Left kidney (tissue), 8 donors: Measurements from ENCODE around the gene TICAM1. TPM values are rescaled to one million over a fixed set of nuclear protein-coding genes. Genes with fewer than 3 reads are reported as not detected.
"Not testable (repeated sequence)": the region's sequence is repeated elsewhere in the genome, so short reads cannot be mapped to it uniquely, and the experiment has no call there.

Experiments
- DNase-seq: peaks from one replicate; pipeline ENCODE4 v3.0.0-alpha.2; 2013
- long read RNA-seq, 8 donors: transcript quantifications; one replicate each; lab custom pipeline, GENCODE V29; 2026
- polyA plus RNA-seq: library from polyadenylated mRNA; unstranded; fragments of 120-200 nt; gene quantifications from one replicate; pipeline ENCODE4 v1.2.1, GENCODE V29; 2013; ENCODE audit not compliant: insufficient read length

Gene TICAM1
- polyA plus RNA-seq: 4.5 TPM
- long read RNA-seq, donor 1, partial matches to known transcripts: 0 of 3 reads
- long read RNA-seq, donor 1, other reads (novel, unspliced or antisense): 0 of 3 reads
- long read RNA-seq, donor 2, transcript TICAM1-201 (2 exons, 2,676 nt): major isoform, 5 of 5 reads
- long read RNA-seq, donor 2, partial matches to known transcripts: 0 of 5 reads
- long read RNA-seq, donor 2, other reads (novel, unspliced or antisense): 0 of 5 reads
- long read RNA-seq, donor 3, transcript TICAM1-201 (2 exons, 2,676 nt): major isoform, 6 of 6 reads
- long read RNA-seq, donor 3, partial matches to known transcripts: 0 of 6 reads
- long read RNA-seq, donor 3, other reads (novel, unspliced or antisense): 0 of 6 reads
- long read RNA-seq, donor 4, partial matches to known transcripts: 0 of 1 reads
- long read RNA-seq, donor 4, other reads (novel, unspliced or antisense): 0 of 1 reads
- long read RNA-seq, donor 5: 0 reads
- long read RNA-seq, donor 6, partial matches to known transcripts: 0 of 1 reads
- long read RNA-seq, donor 6, other reads (novel, unspliced or antisense): 0 of 1 reads
- long read RNA-seq, donor 7, transcript TICAM1-201 (2 exons, 2,676 nt): major isoform, 5 of 5 reads
- long read RNA-seq, donor 7, partial matches to known transcripts: 0 of 5 reads
- long read RNA-seq, donor 7, other reads (novel, unspliced or antisense): 0 of 5 reads
- long read RNA-seq, donor 8: 0 reads

DNA sequence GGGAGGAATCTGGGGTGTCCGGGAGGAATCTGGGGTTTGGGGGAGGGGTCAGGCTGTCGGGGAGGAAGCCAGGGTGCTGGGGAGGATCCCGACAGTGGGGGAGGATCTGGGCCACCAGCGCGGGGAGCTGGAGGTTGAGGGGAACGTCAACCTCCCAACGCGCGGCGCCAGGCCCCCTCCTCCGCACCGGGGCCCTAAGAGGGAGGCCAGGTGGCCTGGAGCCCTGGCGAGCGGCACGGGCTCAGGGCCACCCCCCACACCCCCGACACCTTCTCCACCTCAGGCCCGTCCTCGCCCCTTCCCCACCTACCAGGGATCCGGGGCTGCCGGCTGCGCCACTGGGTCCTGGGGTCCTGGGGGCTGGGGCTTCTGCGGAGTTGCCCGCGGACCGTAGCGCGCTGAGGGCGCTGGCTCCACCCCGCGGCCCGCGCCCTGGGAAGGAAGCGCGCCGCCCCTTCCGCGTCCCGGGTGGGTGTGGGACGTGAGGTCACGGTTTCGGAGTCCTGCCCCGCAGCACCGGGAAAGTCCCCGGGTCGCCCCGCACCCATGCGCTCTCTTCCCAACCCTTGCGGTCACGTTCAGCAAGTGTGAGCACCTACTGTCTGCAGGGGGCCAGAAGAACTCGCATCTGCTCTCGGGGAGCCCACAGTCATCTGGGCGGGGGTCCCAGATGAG lies at the start of gene TICAM1:
Gene TICAM1 (minus strand): TSS at position 409 of the 675 bp plus-strand sequence. CDS start 13,335 bp downstream, outside the sequence.
- peak; percentile 34 for DNase-seq

DNA sequence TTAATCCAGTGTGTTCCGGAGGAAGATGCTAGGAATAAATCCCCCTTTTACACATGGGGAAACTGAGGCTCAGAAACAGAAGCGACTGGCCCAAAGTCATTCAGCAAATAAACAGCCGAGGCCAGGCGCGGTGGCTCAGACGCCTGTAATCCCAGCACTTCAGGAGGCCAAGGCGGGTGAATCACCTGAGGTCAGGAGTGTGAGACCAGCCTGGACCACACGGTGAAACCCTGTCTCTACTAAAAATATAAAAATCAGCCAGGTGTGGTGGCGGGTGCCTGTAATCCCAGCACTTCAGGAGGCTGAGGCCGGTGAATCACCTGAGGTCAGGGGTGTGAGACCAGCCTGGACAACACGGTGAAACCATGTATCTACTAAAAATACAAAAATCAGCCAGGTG lies 47.5 kb upstream of the TICAM1 start:
- DNase-seq: no peak

DNA sequence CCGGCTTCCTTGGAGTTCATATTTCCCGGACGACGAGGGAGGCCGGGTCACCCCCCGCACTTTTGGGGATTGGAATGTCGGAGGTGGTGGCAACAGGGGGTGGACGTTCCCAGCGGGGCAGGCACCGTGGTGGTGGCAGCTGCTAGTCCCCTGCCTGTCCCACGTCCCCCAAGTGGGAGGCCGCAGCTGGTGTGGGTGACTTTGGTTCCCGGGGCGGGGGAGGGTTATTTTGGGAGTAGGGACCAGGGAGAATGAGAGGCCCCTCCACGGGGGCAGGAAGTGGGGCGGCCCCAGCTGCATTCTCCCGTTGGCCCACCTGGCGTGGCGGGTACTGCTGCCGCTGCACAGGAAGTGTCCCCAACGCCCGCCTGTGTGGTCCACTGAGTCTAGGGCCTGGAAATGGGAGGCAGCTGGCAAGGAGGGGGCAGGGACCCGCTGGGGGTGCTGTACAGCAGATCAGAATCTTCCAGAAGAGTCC lies 47.0 kb upstream of the TICAM1 start:
- DNase-seq: no peak

DNA sequence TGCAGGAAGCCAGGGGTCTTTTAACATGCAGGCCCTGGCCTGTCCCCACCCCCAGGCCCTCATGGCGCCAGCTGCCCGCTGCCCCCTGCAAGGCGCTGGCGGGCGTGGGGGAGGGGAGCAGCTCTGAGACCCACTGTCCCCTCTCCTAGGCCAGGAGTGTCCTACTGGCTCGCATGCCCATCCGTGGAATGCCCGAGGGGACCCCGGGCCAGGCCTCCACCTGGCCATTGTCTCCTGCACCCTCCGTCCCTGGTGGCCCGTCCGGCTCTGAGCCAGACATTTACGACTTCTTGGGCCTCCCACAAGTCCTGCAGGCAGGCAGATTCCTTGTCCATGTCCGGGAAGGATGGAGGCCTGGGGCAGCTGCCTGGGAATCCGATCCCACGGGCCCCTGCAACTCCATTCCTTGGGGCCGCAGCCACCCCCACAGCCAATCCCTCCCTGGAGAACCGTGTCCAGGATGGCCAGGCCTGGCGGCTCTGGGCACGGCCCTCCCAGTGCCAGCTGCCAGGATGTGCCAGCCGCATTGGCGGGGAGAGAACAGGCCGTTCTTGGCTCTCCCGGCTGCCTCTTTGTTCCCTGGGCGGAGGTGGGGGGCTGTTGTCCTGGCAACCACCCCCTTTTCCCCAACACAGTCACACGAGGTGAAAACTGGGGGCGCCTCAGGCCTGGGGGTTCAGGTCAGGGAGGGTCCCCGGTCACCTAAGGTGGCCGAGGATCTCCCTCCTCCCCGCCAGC lies 46.4 kb upstream of the TICAM1 start:
- peak; percentile 35 for DNase-seq

DNA sequence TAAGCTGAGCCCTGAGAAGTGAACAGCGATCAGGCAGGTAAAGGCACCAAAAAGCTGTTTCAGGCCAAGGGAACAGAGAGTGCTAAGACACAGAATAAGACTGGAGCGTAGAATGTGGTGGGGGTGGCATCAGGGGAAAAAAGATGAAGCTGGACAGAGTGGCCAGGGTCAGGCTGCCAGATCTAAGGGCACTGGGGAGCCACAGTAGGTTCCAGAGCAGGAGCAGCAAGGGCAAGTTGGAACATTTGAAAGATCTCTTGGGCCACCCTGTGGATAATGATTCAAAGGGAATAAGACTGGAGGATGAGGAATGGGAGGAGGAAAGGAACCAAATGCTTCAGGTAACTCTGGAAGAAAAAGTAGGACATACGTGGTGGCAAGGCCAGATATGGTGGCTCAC lies 42.4 kb upstream of the TICAM1 start:
- DNase-seq: no peak

DNA sequence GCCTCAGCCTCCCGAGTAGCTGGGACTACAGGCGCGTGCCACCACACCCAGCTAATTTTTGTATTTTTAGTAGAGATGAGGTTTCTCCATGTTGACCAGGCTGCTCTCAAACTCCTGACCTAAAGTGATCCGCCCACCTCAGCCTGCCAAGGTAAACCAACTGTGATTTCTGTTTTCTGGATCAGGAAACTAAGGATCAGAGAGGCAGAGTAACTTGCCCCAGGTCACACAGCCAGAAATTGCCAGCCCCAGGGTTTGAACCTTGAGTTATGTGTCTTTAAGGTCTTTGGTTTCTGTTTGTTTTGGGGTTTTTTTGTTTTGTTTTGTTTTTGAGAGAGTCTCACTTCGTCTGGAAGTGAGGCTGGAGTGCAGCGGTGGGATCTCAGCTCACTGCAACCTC lies 40.2 kb upstream of the TICAM1 start:
- no peak for DNase-seq

DNA sequence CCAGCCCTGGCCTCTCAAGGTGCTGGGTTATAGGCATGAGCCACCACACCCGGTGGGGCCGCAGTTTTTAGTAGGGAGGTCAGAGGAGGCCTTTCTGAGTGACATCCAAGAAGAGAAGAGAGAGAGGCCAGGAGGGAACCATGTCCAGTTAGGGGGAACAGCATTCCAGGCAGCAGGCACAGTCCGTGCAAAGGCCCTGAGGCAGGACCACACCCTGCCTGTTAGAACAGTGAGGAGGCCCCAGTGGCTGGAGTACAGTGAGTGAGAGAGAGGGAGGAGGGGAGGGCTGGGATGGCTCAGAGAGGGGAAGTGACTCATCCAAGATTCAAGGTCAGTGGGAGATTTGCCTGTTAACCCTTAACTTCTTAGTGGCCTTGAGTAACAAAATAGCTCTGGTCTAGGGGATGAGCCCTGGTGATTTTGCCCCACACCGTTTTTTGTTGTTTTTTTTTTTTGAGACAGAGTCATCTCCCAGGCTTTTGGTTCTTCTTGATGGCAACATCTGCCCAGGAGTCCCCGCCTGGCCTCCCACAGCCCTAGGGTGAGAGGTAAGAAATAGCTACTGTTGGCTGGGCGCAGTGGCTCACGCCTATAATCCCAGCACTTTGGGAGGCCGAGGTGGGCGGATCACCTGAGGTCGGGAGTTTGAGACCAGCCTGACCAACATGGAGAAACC lies 38.7 kb upstream of the TICAM1 start:
- no peak for DNase-seq

DNA sequence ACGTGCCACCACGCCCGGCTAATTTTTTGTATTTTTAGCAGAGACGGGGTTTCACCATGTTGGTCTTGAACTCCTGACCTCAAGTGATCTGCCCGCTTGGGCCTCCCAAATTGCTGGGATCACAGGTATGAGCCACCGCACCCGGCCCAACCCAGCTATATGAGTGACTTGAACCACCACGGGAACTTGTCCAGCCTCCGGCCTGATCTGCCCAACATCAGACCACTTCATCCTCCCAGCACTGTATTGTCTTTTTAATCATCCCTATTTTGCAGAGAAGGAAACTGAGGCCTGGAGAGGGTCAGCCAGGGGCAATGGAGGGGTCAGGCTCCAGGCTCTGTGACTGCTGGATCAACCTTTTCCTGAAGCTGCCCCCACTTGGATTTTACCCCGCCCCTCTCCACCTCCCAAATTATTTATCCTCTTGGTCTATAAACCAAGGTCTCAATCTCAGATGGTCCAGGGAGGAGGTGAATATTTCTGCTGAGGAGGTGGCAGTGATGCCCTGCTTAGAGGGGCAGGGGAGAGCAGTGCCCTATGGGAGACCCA lies 36.8 kb upstream of the TICAM1 start:
- DNase-seq: no peak

DNA sequence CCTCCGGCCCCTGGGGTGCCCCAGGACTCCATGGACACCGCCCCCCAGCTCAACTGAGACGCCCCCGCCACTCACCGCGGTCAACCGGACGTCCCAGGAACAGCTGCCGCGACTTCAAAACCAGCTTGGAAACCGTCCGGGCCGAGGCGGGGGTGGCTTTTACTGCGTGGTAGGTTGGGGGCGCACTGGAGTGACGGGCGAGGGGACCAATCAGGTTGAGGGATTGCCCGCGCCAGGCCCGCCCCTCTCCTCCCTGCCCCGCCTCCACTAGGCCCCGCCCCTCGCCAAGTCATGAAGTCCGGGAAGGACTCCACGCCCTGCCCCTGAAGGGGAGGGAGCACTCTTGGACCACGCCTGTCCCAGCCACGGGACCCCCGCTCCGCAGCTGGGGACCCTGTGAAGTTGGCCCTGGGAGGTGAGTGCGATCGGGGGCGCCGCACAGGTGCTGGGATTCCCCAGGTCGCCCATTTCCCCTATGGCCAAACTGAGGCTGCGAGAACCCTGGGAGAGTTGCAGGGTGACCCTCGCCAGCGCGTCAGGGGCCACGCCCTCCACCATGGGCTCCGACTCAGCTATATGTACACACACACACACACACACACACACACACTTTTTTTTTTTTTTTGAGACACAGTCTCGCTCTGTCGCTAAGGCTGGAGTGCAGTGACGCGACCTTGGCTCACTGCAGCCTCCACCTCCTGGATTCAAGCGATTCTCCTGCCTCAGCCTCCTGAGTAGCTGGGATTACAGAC lies 36.2 kb upstream of the TICAM1 start, which contains the start of gene PLIN3:
Gene PLIN3 (minus strand): TSS at position 134 of the 752 bp plus-strand sequence. CDS start 6,273 bp downstream, outside the sequence.
- DNase-seq: peak; percentile 93

DNA sequence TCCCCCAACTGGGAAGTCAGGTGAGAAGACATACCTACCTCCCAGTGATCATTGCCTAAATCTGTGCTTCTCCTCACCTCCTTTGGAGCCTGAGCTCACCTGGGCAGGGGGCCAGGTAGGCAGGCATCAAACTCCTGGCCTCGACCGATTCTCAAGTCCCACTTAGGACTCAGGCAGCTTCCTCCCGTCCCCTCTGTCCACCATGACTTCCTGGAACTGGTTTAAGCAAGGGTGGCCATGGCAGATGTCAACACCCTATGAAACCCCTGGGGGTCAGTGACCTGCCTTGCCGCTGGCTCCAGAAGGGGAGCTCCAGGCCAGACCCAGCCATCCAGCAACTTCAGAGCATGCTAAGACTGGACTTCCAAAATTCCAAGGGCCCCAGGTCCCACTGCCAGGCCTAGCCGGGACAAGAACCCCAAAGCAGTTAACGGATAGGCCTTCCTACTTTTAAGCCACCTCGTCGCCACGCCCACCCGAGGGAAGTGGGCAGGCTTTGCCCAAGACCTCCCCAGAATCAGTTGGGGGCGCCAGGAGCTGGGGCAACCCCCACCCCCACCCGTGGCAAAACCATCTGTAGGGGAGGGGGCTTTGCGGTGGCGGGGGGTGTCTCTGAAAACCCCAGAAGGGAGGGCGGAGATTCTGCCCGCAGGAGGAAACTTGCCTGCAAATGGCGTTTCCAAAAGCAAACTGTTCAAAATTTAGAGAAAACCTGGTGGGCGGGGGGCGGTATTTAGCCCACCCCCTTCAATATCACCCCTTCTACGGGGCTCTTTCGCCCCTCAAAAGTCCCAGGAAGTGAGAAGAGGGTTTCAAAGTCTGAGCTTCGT lies 35.3 kb upstream of the TICAM1 start:
- DNase-seq: peak; percentile 52

DNA sequence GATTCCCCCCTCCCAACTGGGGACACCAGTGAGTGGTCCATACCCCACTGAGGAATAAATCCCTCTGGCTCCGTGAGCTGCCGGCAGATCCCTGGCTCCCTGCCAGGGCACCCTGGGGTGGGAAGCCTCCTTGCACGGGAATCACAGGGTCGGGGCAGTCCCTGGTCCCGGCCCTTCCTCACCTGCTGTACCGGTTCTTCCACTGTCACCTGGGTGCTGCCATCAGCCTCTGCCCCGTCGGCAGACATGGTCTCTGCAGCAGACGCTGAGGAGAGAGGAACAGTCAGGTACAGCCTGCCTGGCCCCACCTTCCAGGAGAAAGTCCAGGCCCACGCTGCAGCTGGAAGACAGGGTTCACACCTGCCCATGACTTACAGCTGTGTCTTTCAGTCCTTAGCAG lies 29.6 kb upstream of the TICAM1 start:
- DNase-seq: no peak

DNA sequence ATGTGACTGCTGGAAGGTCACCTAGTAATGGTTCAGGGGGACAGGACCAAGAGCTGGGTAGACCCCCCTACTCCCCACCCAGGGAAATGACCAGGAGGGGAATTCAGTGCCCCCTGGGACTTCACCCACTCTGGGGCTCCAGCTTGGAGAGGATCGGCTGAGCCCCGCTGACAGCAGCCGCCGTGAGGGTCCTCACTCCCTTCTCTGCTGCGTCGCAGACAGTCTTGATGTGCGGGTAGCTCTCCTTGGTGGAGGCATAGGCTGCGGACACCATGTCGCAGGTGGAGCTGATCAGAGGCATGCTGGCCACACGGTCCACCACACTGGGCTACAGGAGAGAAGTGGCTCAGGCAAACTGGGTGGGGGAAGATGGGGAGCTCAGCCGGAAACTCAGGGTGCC lies 28.2 kb upstream of the TICAM1 start:
- no peak for DNase-seq

DNA sequence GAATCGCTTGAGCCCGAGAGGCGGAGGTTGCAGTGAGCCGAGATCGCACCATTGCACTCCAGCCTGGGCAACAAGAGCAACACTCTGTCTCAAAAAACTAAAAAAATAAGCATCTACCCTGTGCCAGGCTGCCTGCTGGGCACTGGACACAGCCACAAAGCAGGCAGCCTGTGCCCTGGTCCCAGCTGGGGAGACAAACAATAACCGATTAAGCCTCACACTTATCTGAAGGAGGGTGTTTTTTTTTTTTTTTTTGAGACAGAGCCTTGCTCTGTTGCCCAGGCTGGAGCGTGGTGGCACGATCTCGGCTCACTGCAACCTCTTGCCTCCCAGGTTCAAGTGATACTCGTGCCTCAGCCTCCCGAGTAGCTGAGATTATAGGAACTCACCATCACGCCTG lies 25.0 kb upstream of the TICAM1 start:
- not testable (repeated sequence) for DNase-seq

DNA sequence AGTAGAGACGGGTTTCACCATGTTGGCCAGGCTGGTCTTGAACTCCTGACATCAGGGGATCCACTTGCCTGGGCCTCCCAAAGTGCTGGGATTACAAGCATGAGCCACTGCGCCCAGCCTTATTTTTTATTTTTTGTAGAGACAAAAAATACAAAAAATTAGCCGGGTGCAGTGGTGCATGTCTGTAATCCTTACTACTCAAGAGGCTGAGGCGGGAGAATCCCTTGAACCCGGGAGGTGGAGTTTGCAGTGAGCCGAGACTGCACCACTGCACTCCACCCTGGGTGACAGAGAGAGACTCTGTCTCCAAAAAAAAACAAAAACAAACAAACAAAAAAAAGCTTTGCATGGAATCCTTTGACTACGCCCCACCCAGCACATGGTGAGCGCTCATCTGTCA lies 22.0 kb upstream of the TICAM1 start:
- not testable (repeated sequence) for DNase-seq

DNA sequence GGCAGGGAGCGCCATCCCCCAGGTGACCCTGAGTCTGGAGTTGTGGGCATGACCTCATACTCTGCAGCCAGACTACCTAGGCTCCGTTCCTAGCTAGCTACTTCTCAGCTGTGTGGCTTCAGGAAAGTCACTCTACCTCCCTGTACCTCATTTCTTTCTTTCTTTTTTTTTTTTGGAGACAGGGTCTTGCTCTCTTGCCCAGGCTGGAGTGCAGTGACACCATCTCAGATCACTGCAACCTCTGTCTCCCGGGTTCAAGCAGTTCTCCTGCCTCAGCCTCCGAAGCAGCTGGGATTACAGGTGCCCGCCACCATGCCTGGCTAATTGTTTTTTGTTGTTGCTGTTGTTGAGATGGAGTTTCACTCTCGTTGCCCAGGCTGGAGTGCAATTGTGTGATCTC lies 21.0 kb upstream of the TICAM1 start:
- DNase-seq: no peak

DNA sequence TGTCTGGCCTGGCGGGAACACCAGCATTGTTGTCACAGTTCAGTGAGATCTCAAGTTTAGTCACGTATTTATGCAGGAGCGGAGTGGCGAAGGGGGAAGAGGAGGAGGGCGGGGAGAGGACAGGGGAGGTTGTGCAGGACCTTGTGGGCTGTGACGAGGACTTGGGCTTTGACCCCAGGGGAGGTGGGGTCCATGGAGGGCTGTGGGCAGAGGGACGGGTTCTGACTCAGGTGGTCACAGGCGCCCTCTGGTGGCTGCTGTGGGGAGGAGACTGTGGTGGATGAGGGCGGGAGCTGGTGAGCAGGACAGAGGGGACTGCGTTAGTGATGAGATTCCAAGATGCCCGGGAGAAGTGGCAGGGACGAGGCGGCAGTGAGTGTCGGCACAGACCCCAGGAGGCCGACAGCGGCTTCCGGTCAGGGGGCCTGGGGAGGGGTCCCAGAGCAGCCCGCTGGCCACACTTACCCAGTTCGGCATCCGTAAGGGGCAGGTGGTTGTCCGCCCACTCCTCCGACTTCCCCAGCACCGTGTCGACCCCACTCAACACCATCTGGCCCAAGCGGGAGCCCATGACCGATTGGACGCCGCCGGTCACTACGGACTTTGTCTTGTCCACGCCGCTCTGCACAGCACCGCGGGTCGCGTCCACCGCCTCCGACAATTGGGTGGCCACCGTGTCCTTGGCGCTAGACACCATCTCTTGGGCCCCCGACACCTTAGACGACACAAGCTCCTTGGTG lies 20.2 kb upstream of the TICAM1 start:
- peak; percentile 80 for DNase-seq

DNA sequence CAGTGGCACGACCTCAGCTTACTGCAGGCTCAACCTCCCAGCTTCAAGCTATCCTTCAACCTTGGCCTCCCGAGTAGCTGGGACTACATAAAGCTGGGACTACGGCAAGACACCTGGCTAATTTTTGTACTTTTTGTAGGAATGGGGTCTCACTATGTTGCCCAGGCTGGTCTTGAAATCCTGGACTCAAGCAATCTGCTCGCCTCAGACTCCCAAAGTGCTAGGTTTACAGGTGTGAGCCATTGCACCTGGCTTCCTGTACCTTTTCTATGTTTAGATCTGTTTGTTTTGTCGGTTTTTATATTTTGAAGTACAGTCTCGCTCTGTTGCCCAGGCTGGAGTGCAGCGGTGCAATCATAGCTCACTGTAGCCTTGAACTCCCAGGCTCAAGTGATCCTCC lies 17.5 kb upstream of the TICAM1 start:
- DNase-seq: no peak

DNA sequence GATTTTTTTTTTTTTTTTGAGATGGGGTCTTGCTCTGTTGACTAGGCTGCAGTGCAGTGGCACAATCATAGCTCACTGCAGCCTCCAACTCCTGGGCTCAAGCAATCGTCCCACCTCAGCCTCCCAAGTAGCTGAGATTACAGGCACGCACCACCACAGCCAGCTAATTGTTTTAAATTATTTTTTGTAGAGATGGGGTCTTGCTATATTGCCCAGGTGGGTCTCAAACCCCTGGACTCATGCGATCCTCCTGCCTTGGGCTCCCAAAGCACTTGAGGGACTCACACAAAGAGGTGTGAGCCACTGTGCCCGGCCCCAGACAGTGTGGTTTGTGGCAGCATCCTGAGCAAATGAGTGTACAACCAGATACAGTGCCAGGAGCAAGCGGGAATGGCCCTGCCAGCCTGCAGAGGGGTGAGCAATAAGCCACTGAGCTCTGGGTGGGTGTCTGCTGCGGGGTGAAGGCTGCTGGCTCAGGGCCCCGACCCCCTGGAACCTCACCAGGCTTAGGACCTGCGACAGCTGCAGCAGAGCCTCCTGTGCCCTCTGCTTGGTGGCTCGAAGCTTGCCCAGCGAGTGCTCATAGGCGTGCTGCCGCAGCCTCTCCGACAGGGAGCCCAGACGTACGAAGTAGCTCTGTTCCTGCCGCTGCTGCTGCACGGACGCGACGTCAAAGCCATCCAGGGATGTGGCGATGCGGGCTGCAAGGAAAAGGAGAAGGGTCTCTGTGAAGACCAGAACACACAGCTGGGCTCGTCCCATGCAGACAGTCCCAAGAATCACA lies 15.9 kb upstream of the TICAM1 start:
- no peak for DNase-seq
